HG03280 (cell line): ENCODE results near the gene PCDHGC3.

ENCODE experiments used
- ATAC-seq: cut with Tn5 transposase; IDR thresholded peaks from one replicate; pipeline ENCODE4 v1.9.1; 2021; ENCODE audit warnings: mild to moderate bottlenecking, moderate library complexity; ENCODE audit not compliant: unreplicated experiment

The PCDHGC3 gene

GRCh38 chr5:141519605-141520565 is 44.1 kb downstream of the PCDHGC3 start:
- no peak for ATAC-seq

- no peak for ATAC-seq
Measured at GRCh38 chr5:141521244-141521781, 45.5 kb downstream of the PCDHGC3 start.

GRCh38 chr5:141522301-141522700 is 46.5 kb downstream of the PCDHGC3 start:
- no peak for ATAC-seq

GRCh38 chr5:141523991-141524390 is 48.2 kb downstream of the PCDHGC3 start:
- ATAC-seq = no peak

GRCh38 chr5:141524604-141525597 is 49.1 kb downstream of the PCDHGC3 start:
- peak; percentile 71 for ATAC-seq

GRCh38 chr5:141525653-141526052 is 49.9 kb downstream of the PCDHGC3 start:
- ATAC-seq = no peak

- no peak for ATAC-seq
Measured at GRCh38 chr5:141527426-141527825, 51.7 kb downstream of the PCDHGC3 start.
